Globus pallidus (tissue), 1 donor: ENCODE data around the gene RAB25.

Experiments used
- DNase-seq: peaks from one replicate; pipeline ENCODE4 v3.0.0-alpha.2; 2015; ENCODE audit warnings: low spot score

RAB25 gene

GRCh38 chr1:156117414-156118176, 56.6 kb downstream of the RAB25 start:
- no peak for DNase-seq

GRCh38 chr1:156118177-156118868, 57.4 kb downstream of the RAB25 start:
- no peak for DNase-seq

GRCh38 chr1:156119503-156120209, 58.7 kb downstream of the RAB25 start:
- DNase-seq, result no peak
